Putamen (tissue), 1 donor: ENCODE results near the gene IGSF10.

Experiments used
- DNase-seq: peaks from one replicate; pipeline ENCODE4 v3.0.0-alpha.2; 2016; ENCODE audit warnings: low spot score

IGSF10 gene

GRCh38 chr3:151462991-151463390 is 2.1 kb upstream of the IGSF10 start:
- no peak for DNase-seq

- DNase-seq, result no peak
These were observed 1.5 kb upstream of the IGSF10 start for GRCh38 chr3:151462278-151462780.

- DNase-seq, result no peak
These were observed 633 bp downstream of the IGSF10 start for GRCh38 chr3:151460228-151460627.

- DNase-seq, result no peak
These were observed 1.5 kb downstream of the IGSF10 start for GRCh38 chr3:151459358-151459757.

GRCh38 chr3:151456065-151456464 is 4.8 kb downstream of the IGSF10 start:
- DNase-seq, result no peak

- no peak for DNase-seq
These were observed 8.0 kb downstream of the IGSF10 start for GRCh38 chr3:151452841-151453240.

- DNase-seq, result no peak
These were observed 8.5 kb downstream of the IGSF10 start for GRCh38 chr3:151452368-151452767.

- no peak for DNase-seq
These were observed 14.9 kb downstream of the IGSF10 start for GRCh38 chr3:151446002-151446340.

- DNase-seq, result no peak
These were observed 15.4 kb downstream of the IGSF10 start for GRCh38 chr3:151445273-151446001.

GRCh38 chr3:151443583-151443982 is 17.3 kb downstream of the IGSF10 start:
- no peak for DNase-seq

GRCh38 chr3:151440940-151441339 is 19.9 kb downstream of the IGSF10 start:
- DNase-seq, result no peak

GRCh38 chr3:151439652-151440125 is 21.2 kb downstream of the IGSF10 start:
- peak; percentile 46 for DNase-seq

- no peak for DNase-seq
These were observed 23.0 kb downstream of the IGSF10 start for GRCh38 chr3:151437906-151438305.

- DNase-seq, result no peak
These were observed 24.0 kb downstream of the IGSF10 start for GRCh38 chr3:151436675-151437446.

GRCh38 chr3:151434151-151434890 is 26.5 kb downstream of the IGSF10 start:
- no peak for DNase-seq

GRCh38 chr3:151432616-151433372 is 28.1 kb downstream of the IGSF10 start:
- no peak for DNase-seq

- no peak for DNase-seq
These were observed 28.9 kb downstream of the IGSF10 start for GRCh38 chr3:151431940-151432339.

- DNase-seq, result no peak
These were observed 29.9 kb downstream of the IGSF10 start for GRCh38 chr3:151430821-151431484.

GRCh38 chr3:151428386-151428785 is 32.5 kb downstream of the IGSF10 start:
- DNase-seq, result no peak

- DNase-seq, result no peak
These were observed 34.6 kb downstream of the IGSF10 start for GRCh38 chr3:151426341-151426657.

GRCh38 chr3:151425627-151426340 is 35.1 kb downstream of the IGSF10 start:
- no peak for DNase-seq
